Activated CD8-positive, alpha-beta memory T cell treated with anti-CD3 and anti-CD28 coated beads, Interleukin-2, amount 50 U/mL, for 24 hours (primary cell): ENCODE results near the gene CARMIL3.
"Not testable (repeated sequence)": the region's sequence is repeated elsewhere in the genome, so short reads cannot be mapped to it uniquely, and the experiment has no call there.

ENCODE experiments used
- DNase-seq: peaks from one replicate; pipeline ENCODE4 v3.0.0-alpha.2; 2020; ENCODE audit errors: extremely low read depth

CARMIL3 gene

DNA sequence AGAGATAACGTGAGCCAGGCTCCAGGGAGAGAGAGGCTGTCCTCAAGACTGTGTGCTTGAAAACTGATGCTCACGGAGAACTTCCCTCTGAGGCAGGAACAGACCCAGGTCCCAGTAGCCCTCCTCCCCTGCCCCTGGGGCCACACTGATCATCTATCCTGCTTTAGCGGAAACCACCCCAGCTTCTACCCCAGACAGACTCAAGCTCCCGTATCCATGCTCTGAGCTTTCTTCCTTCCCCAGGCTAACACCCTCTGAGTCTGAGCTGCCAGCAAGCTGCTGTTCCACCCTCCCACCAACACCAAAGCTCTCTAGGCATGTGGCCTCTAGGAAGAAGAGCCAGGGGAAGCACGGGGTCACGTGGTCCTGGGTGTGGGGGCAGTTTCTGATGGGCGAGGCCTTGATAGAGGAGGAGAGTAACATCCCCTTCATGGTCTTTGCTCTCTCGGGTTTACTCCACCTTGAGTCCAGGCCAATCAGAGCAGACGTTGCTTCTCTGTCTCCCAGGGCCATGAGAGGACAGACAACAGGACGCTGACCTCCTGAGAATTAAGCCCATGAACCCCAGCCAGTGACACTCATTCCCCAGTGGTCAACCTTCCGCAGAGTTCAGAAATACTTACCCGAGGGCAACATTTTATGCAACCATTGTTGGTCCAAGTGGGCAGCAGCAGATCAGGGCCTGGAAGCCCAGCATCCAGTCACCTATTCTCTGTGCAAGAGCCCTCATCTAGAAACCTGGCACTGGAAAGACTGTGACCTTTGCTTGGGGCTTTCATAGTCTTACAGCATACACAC is 43.7 kb downstream of the CARMIL3 start:
- DNase-seq: no peak

DNA sequence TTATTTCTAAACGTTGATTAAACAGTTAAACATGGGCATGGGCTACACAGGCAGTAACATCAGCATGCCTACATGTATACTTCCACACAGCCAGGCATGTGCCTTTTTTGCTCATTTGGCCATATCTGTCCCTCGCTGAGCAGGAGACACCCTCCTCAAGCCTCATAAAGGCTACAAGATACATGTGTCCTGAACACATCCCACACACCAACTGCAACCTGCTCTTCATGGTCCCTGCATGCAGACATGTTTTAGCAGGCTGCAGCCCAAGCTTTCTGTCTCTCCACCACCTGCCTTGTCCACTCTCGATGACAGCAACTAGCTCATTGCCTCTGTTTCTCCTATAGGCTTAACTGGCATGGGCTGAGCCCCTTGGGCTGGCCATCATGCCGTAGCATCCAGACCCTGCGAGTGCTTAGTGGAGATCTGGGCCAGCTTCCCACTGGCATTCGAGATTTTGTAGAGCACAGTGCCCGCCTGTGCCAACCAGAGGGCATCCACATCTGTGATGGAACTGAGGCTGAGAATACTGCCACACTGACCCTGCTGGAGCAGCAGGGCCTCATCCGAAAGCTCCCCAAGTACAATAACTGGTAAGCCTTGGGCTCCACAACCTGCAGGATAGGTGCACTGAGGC is 44.9 kb downstream of the CARMIL3 start:
- no peak for DNase-seq

DNA sequence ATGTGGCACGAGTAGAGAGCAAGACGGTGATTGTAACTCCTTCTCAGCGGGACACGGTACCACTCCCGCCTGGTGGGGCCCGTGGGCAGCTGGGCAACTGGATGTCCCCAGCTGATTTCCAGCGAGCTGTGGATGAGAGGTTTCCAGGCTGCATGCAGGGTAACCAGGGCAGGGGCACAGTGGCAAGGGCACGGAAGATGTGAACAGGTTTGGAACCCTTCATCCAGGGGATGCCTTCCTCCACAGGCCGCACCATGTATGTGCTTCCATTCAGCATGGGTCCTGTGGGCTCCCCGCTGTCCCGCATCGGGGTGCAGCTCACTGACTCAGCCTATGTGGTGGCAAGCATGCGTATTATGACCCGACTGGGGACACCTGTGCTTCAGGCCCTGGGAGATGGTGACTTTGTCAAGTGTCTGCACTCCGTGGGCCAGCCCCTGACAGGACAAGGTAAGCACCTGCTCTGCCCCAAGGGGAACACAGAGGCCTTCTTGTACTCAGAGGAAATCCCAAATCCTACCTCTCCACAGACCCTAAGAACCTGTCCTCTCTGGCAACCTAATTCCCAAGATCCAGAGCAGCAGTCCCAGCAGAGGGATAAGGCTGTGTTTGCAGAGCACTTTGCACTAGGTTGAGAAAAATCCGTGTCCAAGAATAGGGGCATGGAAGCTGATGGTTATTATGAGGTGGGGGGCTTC is 46.6 kb downstream of the CARMIL3 start:
- no peak for DNase-seq

DNA sequence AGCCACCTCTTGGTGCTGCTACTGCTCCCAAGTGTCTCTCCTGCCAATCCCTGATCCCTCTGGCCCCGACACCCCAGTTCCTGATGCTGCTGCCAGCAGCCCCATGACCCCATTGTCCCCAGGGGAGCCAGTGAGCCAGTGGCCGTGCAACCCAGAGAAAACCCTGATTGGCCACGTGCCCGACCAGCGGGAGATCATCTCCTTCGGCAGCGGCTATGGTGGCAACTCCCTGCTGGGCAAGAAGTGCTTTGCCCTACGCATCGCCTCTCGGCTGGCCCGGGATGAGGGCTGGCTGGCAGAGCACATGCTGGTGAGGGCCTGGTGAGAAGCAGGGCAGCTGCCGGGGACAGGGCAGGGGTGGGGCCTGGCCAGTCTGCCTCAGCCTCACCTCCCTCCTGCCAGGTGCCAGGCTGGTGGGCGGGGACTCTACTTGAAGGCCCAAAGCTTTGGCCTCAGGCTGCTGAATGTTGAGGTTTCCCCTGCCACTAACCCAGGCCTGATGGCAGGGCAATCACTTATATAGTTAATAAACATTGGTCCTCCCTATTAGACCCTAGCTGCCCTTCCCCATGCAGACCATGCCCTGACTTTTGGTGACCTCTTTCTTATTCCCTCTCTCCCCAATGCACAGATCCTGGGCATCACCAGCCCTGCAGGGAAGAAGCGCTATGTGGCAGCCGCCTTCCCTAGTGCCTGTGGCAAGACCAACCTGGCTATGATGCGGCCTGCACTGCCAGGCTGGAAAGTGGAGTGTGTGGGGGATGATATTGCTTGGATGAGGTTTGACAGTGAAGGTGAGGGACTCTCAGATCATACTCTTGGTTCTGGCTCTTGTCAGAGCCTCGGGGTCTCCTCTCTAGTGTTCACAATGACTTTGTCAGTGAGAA is 47.4 kb downstream of the CARMIL3 start:
- no peak for DNase-seq

DNA sequence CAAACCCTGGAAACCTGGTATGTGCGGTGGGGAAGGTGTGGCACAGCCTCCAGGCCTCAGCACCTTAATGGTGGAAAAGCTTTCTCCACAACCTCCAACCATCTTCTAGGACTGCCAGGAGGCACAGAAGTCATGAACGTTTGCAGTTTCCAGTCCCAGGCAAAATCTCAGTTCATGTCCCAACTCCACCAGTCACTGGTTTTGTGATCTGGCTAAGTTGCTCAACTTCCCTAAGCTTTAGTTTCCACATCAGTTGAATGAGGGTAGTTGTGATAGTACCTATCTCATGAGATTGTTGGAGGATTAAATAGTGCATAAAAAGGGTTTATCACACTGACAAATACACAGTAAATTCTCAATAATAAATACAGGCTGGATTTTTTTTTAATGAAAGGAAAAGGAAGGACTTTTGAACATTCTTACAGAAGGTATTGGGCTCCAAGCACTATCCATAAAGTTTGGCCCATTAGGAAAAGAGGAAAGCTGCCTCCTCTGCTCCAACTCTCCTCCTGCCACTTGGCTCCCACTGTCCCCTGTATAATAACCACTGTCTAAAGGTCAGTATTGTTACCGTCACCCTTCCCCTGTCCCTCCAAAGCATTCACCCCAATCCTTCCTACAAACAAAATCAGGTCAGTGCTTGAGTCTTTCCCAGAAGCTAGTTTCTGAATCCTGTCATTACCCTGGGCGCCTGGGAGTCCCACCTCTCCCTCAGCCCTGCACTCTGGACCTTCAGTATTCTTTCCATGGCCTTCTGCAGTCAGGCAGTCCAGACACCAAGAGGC is 48.6 kb downstream of the CARMIL3 start:
- no peak for DNase-seq

DNA sequence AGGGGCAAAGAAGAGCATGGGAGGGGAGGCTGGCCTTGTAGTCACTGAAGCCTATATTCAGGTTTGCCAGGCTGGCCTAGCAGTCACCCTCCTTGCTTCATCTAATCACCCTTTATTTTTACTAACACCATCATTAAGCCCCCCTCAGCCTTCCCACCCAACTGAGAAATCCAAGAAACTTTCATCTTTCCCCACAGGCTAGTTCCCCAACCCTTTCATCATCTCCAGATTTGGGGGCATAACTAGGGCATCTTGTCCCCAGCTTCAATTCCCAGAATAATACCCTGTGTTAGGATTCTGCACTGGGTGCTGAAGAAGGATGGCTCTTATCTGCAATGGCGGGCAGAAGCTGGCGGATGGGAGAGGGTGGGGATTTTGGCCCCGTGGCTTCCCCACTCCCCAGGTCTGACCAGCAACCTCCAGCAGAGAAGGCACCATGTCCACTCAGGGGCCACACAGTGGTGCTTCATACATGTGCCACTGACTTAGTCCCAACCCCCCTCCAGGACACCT is 49.2 kb downstream of the CARMIL3 start:
- no peak for DNase-seq

DNA sequence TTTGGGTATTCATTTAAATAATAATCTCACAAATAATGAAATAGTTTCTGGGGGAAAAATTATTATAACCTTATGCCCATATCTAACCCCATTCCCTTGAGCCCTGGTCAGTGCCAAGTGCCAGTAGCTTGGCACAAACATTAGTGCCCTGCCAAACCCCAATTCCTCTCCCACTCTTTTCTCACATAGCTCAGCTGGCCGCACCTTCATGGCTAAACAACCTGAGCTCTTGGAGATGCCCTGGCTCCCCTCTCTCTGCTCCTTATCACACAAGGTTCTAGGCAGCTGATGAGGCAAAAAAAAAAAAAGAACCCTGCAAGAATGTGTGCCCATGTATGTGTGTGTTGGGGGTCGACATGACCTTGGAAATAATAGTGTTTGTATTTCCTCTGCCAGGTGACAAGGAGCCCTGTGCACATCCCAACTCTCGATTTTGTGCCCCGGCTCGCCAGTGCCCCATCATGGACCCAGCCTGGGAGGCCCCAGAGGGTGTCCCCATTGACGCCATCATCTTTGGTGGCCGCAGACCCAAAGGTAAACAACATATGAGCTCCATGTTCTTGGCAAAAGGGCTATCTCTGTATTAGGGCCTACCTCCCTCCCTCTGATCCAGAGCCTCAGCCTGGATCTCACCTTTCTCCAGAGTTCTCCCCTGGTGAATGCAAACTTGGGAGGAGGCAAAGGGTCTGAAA is 50.7 kb downstream of the CARMIL3 start:
- DNase-seq: no peak

DNA sequence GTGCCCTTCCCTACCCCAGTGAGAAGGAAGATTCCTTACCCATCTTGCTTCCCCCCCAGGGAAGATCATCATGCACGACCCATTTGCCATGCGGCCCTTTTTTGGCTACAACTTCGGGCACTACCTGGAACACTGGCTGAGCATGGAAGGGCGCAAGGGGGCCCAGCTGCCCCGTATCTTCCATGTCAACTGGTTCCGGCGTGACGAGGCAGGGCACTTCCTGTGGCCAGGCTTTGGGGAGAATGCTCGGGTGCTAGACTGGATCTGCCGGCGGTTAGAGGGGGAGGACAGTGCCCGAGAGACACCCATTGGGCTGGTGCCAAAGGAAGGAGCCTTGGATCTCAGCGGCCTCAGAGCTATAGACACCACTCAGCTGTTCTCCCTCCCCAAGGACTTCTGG is 51.6 kb downstream of the CARMIL3 start:
- DNase-seq: no peak

DNA sequence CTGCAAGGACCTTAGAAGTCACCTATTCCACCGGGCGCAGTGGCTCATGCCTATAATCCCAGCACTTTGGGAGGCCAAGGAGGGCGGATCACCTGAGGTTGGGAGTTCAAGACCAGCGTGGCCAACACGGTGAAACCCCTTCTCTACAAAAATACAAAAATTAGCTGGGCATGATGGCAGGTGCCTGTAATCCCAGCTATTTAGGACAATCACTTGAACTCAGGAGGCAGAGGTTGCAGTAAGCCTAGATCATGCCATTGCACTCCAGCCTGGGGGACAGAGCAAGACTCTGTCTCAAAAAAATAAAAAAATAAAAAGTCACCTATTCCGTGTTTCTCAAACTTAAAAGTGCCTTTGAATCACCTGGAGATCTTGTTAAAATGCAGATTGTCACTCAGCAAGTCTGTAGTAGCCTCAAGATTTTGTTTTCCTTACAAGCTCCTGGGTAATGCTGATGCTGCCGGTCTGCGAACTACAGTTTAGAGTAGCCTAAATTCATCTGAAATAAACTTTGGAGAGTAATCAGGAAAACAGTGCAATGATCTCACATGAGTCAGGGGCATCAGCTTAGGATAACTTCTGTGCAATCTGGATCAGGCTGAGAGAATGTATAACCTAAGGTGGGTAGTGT is 53.9 kb downstream of the CARMIL3 start:
- DNase-seq: not testable (repeated sequence)

DNA sequence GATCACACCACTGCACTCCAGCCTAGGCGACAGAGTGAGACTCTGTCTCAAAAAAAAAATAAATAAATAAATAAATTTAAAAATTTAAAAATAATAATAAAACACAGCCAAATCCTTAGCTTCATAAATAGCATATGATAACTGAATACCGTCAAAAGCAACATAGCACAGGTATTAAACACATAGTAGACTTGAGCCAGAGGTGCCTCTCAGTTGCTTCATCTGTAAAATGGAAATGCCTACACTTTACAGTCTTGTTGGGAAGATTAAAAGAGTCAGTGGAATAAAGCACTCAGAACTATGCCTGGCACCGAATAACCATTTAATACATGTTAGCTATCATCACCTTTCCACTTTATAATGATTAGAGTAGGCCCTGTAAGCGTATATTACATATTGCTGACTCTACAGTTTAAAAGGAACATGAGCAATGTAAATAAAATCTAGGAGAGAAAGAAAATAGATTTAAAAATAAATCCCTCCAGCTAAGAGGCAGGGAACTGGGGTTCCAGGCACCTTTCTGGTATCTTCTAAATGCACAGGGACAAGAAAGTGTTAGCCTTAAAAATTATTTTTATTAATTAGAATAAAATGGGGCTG is 55.0 kb downstream of the CARMIL3 start:
- DNase-seq: no peak

DNA sequence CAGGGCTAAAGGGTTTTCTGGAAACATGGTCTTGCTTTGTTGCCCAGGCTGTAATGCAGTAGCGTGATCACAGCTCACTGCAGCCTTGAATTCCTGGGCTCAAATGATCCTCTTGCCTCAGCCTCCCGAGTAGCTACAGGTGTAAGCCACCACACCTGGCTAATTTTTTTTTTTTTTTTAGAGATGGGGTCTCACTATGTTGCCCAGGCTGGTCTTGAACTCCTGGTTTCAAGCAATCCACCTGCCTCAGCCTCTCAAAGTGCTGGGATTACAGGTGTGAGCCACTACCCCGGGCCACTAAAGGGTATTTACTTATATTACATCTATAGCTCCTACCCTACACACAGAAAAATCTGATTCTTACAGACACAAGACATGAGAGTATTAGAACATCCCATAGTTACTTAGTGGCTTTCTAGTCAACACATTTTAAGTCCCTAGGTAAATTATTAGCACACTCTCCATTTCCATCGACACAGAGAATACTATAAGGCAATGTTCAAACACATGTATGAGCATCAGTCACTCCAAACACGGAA is 56.6 kb downstream of the CARMIL3 start:
- no peak for DNase-seq

DNA sequence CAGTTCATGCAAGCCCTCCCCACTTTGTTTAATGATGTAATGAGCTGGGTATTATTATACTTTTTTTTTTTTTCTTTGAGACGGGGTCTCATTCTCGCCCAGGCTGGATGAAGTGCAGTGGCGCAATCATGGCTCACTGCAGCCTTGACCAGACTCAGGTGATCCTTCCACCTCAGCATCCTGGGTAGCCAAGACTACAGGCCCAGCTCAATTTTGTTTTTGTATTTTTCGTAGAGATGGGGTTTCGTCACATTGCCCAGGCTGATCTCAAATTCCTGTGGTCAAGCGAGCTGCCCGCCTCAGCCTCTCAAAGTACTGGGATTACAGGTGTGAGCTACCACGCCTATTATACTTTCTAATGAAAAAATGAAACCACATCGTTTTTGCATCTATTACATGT is 58.3 kb downstream of the CARMIL3 start:
- DNase-seq: no peak

DNA sequence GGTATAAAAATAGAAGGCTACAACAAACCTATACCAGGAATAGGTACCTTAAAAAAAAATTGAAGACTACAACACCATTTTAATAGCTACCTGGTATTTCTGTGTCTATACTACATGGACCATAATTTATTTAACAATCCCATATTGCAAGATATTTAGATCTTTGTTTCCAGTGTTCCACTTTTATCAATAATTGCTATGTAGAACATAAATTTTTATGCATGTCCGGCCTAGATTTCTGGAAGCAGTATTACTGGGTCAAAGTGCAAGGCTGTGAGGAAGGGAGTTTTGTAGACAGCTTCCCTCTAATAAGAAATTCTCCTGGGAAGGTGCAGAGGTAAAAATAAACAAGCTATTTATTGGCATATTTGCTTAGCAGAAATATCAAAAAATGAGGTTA is 58.7 kb downstream of the CARMIL3 start:
- DNase-seq: no peak

DNA sequence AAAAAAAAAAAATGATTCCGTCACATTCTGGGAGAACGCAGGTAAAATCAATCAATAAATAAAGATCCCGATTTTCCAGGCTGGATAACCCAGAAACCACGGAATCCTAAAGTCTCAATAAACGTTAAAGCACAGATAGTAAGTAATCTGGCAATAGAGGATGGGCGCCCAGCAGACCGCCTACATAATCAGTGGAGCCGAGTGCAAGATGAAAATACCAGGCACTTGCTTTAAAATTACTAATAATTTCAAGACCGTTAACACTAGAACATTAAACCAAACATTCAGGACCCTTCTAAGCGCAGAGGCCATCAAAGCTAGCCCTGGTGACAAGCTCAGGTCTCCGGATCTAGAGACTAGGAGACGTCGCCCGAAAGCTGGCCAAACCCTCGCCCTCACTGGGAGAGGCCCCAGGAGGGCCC is 61.6 kb downstream of the CARMIL3 start:
- no peak for DNase-seq

DNA sequence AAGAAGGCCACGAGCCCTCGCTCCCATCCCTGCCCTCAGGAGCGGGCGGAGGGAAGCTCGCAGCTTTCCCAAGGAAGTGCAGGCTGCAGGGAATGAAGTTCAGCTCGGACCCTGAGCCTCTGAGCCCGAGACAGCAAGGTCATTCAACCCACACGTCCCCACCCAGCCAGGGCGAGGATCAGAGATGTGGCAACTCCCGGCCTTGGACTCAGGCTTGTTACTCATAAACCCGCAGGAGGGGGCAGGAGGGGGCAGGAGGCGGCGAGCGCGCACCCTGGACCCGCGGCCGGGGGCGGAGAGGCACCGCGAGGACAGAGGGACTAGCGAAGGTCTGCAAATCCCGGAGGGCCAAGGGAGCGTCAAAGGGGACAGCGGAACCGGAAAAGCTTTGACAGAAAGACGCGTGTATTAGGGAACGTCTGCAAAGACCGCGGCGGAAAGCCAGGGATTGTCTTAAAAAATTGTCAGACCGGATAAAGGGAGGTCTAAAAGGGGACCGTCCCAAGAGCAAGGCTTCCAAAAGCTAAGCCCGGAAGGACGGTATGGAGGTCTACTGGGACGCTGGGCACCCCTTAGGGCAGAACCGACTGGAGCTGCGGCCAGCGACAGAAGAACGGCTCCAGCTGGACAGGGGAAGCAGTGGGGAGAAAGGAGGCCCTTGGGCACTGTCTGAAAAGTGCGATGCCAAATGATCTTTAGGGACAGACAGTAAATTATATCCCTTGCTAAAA is 62.2 kb downstream of the CARMIL3 start:
- peak; percentile 57 for DNase-seq

DNA sequence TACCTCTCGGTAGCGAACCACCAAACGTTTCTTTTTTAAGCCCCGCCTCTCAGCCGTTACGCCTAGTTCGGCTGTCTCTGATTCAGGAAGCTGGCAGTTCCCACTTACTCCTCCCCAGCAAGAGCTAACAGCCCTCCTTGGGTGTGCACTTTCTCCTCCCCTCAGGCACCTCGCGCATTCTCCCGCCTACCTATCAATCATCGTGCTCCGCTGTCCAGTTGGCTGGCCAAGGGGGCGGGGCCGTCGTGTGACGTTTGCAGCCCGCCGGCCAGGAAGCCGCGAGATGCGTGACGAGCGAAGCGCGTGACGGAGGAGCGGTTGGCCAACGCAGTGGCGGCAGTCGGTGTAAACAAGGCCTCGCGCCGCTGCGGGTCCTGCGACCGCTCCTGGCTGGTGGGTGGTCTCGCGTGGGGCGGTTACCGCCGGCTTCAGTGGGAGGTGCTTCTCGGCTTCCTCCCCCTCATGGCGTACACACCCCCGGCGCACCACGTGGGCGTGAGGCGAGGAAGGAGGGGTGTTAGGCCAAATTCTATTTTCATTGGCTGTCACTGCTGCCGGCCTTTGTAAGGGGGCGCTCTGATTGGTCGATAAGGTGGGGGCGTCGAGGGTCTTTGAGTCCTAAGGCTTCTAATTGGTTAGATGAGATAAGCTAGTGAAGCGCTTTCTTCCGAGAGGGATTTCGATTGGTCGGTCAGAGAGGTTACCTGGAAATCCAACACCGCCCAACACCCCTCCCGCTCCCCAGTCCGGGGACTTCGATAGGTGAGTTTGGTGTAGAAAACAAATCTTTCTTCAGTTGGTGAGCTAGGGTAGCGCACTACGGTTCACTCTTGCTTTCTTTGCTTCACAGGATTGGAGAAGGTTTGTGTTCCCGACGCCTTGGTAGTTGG is 63.0 kb downstream of the CARMIL3 start, which contains the start of the genes DCAF11 and NRL:
TSS of gene DCAF11 (plus strand) at position 246 of the 890 bp plus-strand sequence. CDS start 818 bp downstream, outside the sequence.
TSS of gene NRL (minus strand) at position 418 of the 890 bp plus-strand sequence. CDS start 32,101 bp downstream, outside the sequence.
- peak; percentile 94 for DNase-seq
